ENCODE measurements around the gene HIPK2.

DNA sequence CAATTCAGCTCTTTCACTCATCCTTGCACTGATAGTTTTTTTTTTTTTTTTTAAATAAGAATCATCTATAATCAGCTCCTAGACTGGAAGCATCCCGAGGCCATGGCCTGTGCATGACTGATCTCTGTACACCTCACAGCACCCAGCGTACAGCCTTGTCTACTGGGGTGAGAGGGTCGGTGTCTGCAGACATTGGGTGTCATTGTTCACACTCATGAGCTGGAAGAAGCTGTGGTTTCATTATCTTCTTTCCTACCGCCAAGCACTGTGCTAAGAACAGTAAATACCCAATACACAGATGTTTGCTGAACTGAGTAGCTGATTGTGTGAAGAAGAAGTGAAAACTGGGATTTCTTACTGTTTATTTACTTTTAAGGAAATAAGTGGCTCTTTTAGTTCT, 130.7 kb downstream of the HIPK2 start:
- TF ChIP-seq, protein P1, sequence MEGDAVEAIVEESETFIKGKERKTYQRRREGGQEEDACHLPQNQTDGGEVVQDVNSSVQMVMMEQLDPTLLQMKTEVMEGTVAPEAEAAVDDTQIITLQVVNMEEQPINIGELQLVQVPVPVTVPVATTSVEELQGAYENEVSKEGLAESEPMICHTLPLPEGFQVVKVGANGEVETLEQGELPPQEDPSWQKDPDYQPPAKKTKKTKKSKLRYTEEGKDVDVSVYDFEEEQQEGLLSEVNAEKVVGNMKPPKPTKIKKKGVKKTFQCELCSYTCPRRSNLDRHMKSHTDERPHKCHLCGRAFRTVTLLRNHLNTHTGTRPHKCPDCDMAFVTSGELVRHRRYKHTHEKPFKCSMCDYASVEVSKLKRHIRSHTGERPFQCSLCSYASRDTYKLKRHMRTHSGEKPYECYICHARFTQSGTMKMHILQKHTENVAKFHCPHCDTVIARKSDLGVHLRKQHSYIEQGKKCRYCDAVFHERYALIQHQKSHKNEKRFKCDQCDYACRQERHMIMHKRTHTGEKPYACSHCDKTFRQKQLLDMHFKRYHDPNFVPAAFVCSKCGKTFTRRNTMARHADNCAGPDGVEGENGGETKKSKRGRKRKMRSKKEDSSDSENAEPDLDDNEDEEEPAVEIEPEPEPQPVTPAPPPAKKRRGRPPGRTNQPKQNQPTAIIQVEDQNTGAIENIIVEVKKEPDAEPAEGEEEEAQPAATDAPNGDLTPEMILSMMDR (IDR thresholded peaks at IDR 0.05): no peak
- TF ChIP-seq POLR2A (IDR thresholded peaks at IDR 0.05): no peak

Measured in body of pancreas (tissue), 4 donors.